Neuronal stem cell (in vitro differentiated cells): ENCODE measurements around the gene ZNF107.

Experiments used
- DNase-seq: peaks from one replicate; pipeline ENCODE4 v3.0.0-alpha.2; 2013; ENCODE audit warnings: low spot score
- H2AFZ ChIP-seq: one replicate; pipeline ENCODE4 v1.6.1; 2013; ENCODE audit warnings: mild to moderate bottlenecking, low read length, inconsistent platforms
- H2AK5ac ChIP-seq: 2 replicates; pipeline ENCODE4 v1.6.1; 2013; ENCODE audit warnings: low read depth, mild to moderate bottlenecking, inconsistent platforms, low read length, moderate library complexity, mixed read lengths
- H2BK120ac ChIP-seq: 2 replicates; pipeline ENCODE4 v1.6.1; 2013; ENCODE audit warnings: low read depth, mild to moderate bottlenecking, inconsistent platforms, low read length, moderate library complexity, mixed read lengths
- H2BK12ac ChIP-seq: one replicate; pipeline ENCODE4 v1.6.1; 2013; ENCODE audit warnings: low read length, inconsistent platforms
- H2BK15ac ChIP-seq: 2 replicates; pipeline ENCODE4 v1.6.1; 2013; ENCODE audit warnings: mild to moderate bottlenecking, low read length, inconsistent platforms, mixed read lengths
- H2BK5ac ChIP-seq: one replicate; pipeline ENCODE4 v1.6.1; 2013; ENCODE audit warnings: inconsistent platforms, mild to moderate bottlenecking, low read length, moderate library complexity
- H3K14ac ChIP-seq: one replicate; pipeline ENCODE4 v1.6.1; 2013; ENCODE audit warnings: low read length, inconsistent platforms
- H3K18ac ChIP-seq: 2 replicates; pipeline ENCODE4 v1.6.1; 2013; ENCODE audit warnings: low read length, inconsistent platforms
- H3K23ac ChIP-seq: 2 replicates; pipeline ENCODE4 v1.6.1; 2013; ENCODE audit warnings: low read depth, mild to moderate bottlenecking, mixed read lengths, low read length, inconsistent platforms; ENCODE audit not compliant: poor library complexity
- H3K27ac ChIP-seq: replicated peaks from 3 replicates; pipeline ENCODE4 v1.5.1; 2013; ENCODE audit warnings: low read length, inconsistent platforms
- H3K27me3 ChIP-seq, 3 experiments: 2 replicates each; pipeline ENCODE4 v1.6.1; 2013; ENCODE audit warnings: low read length in 3 of 3, mild to moderate bottlenecking in 2 of 3, inconsistent platforms in 1 of 3, low read depth in 1 of 3, mixed read lengths in 1 of 3, moderate library complexity in 1 of 3; ENCODE audit not compliant: control insufficient read depth in 3 of 3, insufficient read depth in 3 of 3
- H3K36me3 ChIP-seq, 2 donors: replicated peaks in 1 of 2; 2 replicates each; pipeline ENCODE4 v1.6.1; 2013; ENCODE audit warnings: low read length in 2 of 2; ENCODE audit not compliant: control insufficient read depth in 2 of 2, insufficient read depth in 2 of 2
- H3K4ac ChIP-seq: 2 replicates; pipeline ENCODE4 v1.6.1; 2013; ENCODE audit warnings: inconsistent platforms, mild to moderate bottlenecking, low read length, moderate library complexity
- H3K4me1 ChIP-seq, 2 donors: 1 replicate in 1 of 2; 2 replicates in 1 of 2; pipeline ENCODE4 v1.6.1; 2013; ENCODE audit warnings: low read length in 2 of 2, low read depth in 1 of 2; ENCODE audit not compliant: control insufficient read depth in 2 of 2, insufficient read depth in 1 of 2
- H3K4me2 ChIP-seq: one replicate; pipeline ENCODE4 v1.6.1; 2013; ENCODE audit warnings: mild to moderate bottlenecking, low read length, inconsistent platforms; ENCODE audit not compliant: insufficient read depth, poor library complexity, severe bottlenecking
- H3K4me3 ChIP-seq, 2 donors: 2 replicates each; pipeline ENCODE4 v1.5.1; 2013; ENCODE audit warnings: low read length in 2 of 2, mild to moderate bottlenecking in 2 of 2, inconsistent platforms in 1 of 2, moderate library complexity in 1 of 2
- H3K79me1 ChIP-seq: one replicate; pipeline ENCODE4 v1.6.1; 2013; ENCODE audit warnings: low read depth, mild to moderate bottlenecking, inconsistent platforms, low read length, moderate library complexity
- H3K9ac ChIP-seq: one replicate; pipeline ENCODE4 v1.6.1; 2013; ENCODE audit warnings: mild to moderate bottlenecking, low read depth, low read length, inconsistent platforms; ENCODE audit not compliant: poor library complexity
- H3K9me3 ChIP-seq, 2 donors: replicated peaks in 1 of 2; 2 replicates each; pipeline versions ENCODE3 to v1.6.1; 2013; ENCODE audit warnings: low read length in 2 of 2, mild to moderate bottlenecking in 2 of 2, inconsistent platforms in 1 of 2, low read depth in 1 of 2, mixed read lengths in 1 of 2, moderate library complexity in 1 of 2; ENCODE audit not compliant: control insufficient read depth in 2 of 2, insufficient read depth in 1 of 2
- H4K8ac ChIP-seq: one replicate; pipeline ENCODE4 v1.6.1; 2013; ENCODE audit warnings: low read depth, mild to moderate bottlenecking, inconsistent platforms, low read length, moderate library complexity
- H4K91ac ChIP-seq: one replicate; pipeline ENCODE4 v1.6.1; 2013; ENCODE audit warnings: low read length, low read depth, mild to moderate bottlenecking, inconsistent platforms; ENCODE audit not compliant: poor library complexity
- WGBS, 2 donors: extraction: QIAGEN DNeasy Blood & Tissue Kit; methylation state at CpG; one replicate each; pipeline ENCODE4 v1.1.7; 2013; ENCODE audit warnings: missing lambda C conversion rate in 2 of 2, mixed read lengths in 1 of 2; ENCODE audit not compliant: insufficient read length in 2 of 2, insufficient replicate concordance in 1 of 2; ENCODE audit errors: extremely low coverage in 2 of 2; 5-methylcytosine and 5-hydroxymethylcytosine counted together

Gene ZNF107

DNA sequence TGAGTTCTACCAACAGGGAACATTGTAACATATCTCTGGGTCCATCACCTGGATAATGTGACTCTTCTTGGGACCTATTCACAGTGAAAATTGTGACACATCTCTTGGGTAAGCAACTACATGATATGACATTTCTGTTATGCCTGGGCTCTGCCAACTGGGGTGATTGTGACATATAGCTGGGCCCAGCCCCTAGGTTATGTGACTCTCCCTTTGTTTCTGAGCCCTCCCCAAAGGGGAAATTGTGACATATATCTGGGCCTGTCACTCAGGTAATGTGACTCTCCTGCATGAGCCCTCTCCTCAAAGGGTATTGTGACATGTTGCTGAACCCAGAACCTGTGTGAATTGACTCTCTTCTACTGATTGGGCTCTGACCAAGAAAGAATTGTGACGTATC lies 22.4 kb upstream of the ZNF107 start:
- no peak overlapping the region for H4K91ac ChIP-seq
- H3K23ac ChIP-seq: no peak overlapping the region
- no peak overlapping the region for H2BK5ac ChIP-seq
- H2AK5ac ChIP-seq: no peak overlapping the region
- no peaks in the 10 kb centered on the region for H3K27me3 ChIP-seq
- WGBS, 2 donors: no CpG with 5 or more reads among the region's 1 CpG
- no peak overlapping the region for H2AFZ ChIP-seq
- no peak overlapping the region for H3K27ac ChIP-seq
- no peak for DNase-seq
- no peak overlapping the region for H3K14ac ChIP-seq
- no peak overlapping the region for H3K9ac ChIP-seq
- no peak overlapping the region for H3K4me3 ChIP-seq
- no peak overlapping the region for H3K4ac ChIP-seq
- no peak overlapping the region for H2BK12ac ChIP-seq
- no peak overlapping the region for H3K4me2 ChIP-seq
- H4K8ac ChIP-seq: no peak overlapping the region
- no peaks in the 10 kb centered on the region for H3K36me3 ChIP-seq
- H2BK120ac ChIP-seq: no peak overlapping the region
- H2BK15ac ChIP-seq: no peak overlapping the region
- H3K79me1 ChIP-seq: no peaks in the 10 kb centered on the region
- peaks cover 0 to 34% of the 10 kb centered on the region in 2 donors for H3K9me3 ChIP-seq
- no peak overlapping the region for H3K18ac ChIP-seq
- no peaks in the 10 kb centered on the region for H3K4me1 ChIP-seq

GRCh38 chr7:64651203-64651602 lies 14.7 kb upstream of the ZNF107 start:
- WGBS, 2 donors: no CpG with 5 or more reads among the region's 1 CpG

DNA sequence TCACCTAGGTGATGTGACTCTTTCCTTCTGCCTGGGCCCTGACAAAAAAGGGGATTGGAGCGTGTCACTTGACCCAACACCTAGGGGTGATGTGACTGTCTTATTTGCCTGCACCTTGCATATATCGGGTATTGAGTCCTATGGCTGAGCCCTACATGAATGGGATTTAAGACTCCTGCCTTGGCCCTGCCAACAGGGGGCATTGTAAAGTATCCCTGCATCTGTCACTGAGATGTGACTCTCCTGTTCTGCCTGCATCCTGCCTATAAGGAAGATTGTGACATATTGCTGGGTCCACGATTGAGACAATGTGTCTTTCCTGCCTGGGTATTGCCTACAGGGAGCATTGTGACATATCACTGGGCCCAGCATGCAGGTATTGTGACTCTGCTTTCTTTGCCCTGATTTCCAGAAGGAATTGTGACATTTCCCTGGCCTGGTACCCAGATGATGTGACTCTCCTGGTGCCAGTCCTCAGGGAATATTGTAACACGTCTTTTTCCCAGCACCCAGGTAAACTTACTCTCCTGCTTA lies 14.2 kb upstream of the ZNF107 start:
- Histone ChIP-seq H3K9me3 (peaks cover 0 to 38% of the 10 kb centered on the region in 2 donors), H4K8ac (no peak overlapping the region), H3K18ac (no peak overlapping the region), H3K36me3 (no peaks in the 10 kb centered on the region), H3K23ac (no peak overlapping the region), H3K27me3 (no peaks in the 10 kb centered on the region), H2AFZ (no peak overlapping the region), H2BK15ac (no peak overlapping the region), H3K79me1 (no peaks in the 10 kb centered on the region), H2BK5ac (no peak overlapping the region), H2BK12ac (no peak overlapping the region), H4K91ac (no peak overlapping the region), H2AK5ac (no peak overlapping the region), H3K9ac (no peak overlapping the region), H3K4me2 (no peak overlapping the region), H2BK120ac (no peak overlapping the region), H3K14ac (no peak overlapping the region), H3K4me3 (no peak overlapping the region), H3K4me1 (no peaks in the 10 kb centered on the region), H3K4ac (no peak overlapping the region), H3K27ac (no peak overlapping the region)
- no peak for DNase-seq
- WGBS, 2 donors: no CpG with 5 or more reads among the region's 4 CpGs

More at GRCh38 chr7:64651203-64651602, 14.7 kb upstream of the ZNF107 start:
- Histone ChIP-seq H3K4me1 (no peaks in the 10 kb centered on the region), H3K9ac (no peak overlapping the region), H3K4ac (no peak overlapping the region), H3K27ac (no peak overlapping the region), H3K18ac (no peak overlapping the region), H2BK15ac (no peak overlapping the region), H2BK12ac (no peak overlapping the region), H4K8ac (no peak overlapping the region), H3K79me1 (no peaks in the 10 kb centered on the region), H3K4me2 (no peak overlapping the region), H4K91ac (no peak overlapping the region), H3K14ac (no peak overlapping the region), H3K27me3 (no peaks in the 10 kb centered on the region), H2AFZ (no peak overlapping the region), H2BK5ac (no peak overlapping the region), H3K36me3 (no peaks in the 10 kb centered on the region), H3K23ac (no peak overlapping the region), H3K4me3 (no peak overlapping the region), H2AK5ac (no peak overlapping the region), H3K9me3 (peaks cover 0 to 38% of the 10 kb centered on the region in 2 donors), H2BK120ac (no peak overlapping the region)
- no peak for DNase-seq

GRCh38 chr7:64653721-64654401 lies 12.1 kb upstream of the ZNF107 start:
- no peaks in the 10 kb centered on the region for H3K27me3 ChIP-seq
- no peak overlapping the region for H2BK5ac ChIP-seq
- no peak overlapping the region for H3K27ac ChIP-seq
- no peak overlapping the region for H3K14ac ChIP-seq
- H3K4ac ChIP-seq: no peak overlapping the region
- H2BK15ac ChIP-seq: no peak overlapping the region
- H4K8ac ChIP-seq: no peak overlapping the region
- no peak overlapping the region for H3K4me2 ChIP-seq
- no peak for DNase-seq
- H4K91ac ChIP-seq: no peak overlapping the region
- H3K36me3 ChIP-seq: no peaks in the 10 kb centered on the region
- no peaks in the 10 kb centered on the region for H3K4me1 ChIP-seq
- H2BK12ac ChIP-seq: no peak overlapping the region
- H3K9ac ChIP-seq: no peak overlapping the region
- no peak overlapping the region for H3K18ac ChIP-seq
- H3K79me1 ChIP-seq: no peaks in the 10 kb centered on the region
- no peak overlapping the region for H3K23ac ChIP-seq
- no CpG with 5 or more reads among the region's 11 CpGs for WGBS, 2 donors
- H2BK120ac ChIP-seq: no peak overlapping the region
- peaks cover 0 to 52% of the 10 kb centered on the region in 2 donors for H3K9me3 ChIP-seq
- no peak overlapping the region for H2AFZ ChIP-seq
- H3K4me3 ChIP-seq: no peak overlapping the region
- no peak overlapping the region for H2AK5ac ChIP-seq
